ENCODE data around the gene LTBP2.

- TF ChIP-seq, protein P1, sequence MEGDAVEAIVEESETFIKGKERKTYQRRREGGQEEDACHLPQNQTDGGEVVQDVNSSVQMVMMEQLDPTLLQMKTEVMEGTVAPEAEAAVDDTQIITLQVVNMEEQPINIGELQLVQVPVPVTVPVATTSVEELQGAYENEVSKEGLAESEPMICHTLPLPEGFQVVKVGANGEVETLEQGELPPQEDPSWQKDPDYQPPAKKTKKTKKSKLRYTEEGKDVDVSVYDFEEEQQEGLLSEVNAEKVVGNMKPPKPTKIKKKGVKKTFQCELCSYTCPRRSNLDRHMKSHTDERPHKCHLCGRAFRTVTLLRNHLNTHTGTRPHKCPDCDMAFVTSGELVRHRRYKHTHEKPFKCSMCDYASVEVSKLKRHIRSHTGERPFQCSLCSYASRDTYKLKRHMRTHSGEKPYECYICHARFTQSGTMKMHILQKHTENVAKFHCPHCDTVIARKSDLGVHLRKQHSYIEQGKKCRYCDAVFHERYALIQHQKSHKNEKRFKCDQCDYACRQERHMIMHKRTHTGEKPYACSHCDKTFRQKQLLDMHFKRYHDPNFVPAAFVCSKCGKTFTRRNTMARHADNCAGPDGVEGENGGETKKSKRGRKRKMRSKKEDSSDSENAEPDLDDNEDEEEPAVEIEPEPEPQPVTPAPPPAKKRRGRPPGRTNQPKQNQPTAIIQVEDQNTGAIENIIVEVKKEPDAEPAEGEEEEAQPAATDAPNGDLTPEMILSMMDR (IDR thresholded peaks at IDR 0.05; ENCODE audit: control extremely low read depth in 1 of 3, insufficient read depth in 1 of 3, low read depth in 1 of 3, low read length in 3 of 3): peak in 1 of 3 experiments; percentile 12; a peak in 2 of 4 replicates
- no peak for TF ChIP-seq CBX5 (IDR thresholded peaks at IDR 0.05; ENCODE audit: low read depth, low read length)
- no peak for TF ChIP-seq CEBPB (IDR thresholded peaks at IDR 0.05; ENCODE audit: low read depth, low read length)
- no peak for TF ChIP-seq POLR2A (IDR thresholded peaks at IDR 0.05; ENCODE audit: control extremely low read depth in 1 of 2, low read depth in 2 of 2, low read length in 2 of 2)
- TF ChIP-seq JUND (IDR thresholded peaks at IDR 0.05; ENCODE audit: low read length): no peak
- TF ChIP-seq MAX (IDR thresholded peaks at IDR 0.05): no peak
- no peak for TF ChIP-seq POLR2AphosphoS5 (IDR thresholded peaks at IDR 0.05; ENCODE audit: low read depth, low read length)
- TF ChIP-seq SP4 (IDR thresholded peaks at IDR 0.05; ENCODE audit: low read length): no peak
- TF ChIP-seq, protein P2, sequence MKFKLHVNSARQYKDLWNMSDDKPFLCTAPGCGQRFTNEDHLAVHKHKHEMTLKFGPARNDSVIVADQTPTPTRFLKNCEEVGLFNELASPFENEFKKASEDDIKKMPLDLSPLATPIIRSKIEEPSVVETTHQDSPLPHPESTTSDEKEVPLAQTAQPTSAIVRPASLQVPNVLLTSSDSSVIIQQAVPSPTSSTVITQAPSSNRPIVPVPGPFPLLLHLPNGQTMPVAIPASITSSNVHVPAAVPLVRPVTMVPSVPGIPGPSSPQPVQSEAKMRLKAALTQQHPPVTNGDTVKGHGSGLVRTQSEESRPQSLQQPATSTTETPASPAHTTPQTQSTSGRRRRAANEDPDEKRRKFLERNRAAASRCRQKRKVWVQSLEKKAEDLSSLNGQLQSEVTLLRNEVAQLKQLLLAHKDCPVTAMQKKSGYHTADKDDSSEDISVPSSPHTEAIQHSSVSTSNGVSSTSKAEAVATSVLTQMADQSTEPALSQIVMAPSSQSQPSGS (IDR thresholded peaks at IDR 0.05; ENCODE audit: low read length): no peak
- TF ChIP-seq TAF1 (IDR thresholded peaks at IDR 0.05; ENCODE audit: low read depth, low read length): no peak
- TF ChIP-seq CREB1 (IDR thresholded peaks at IDR 0.05): no peak
- no peak for TF ChIP-seq EZH2 (IDR thresholded peaks at IDR 0.05; ENCODE audit: low read depth, low read length, severe bottlenecking)
- no peak for TF ChIP-seq TEAD4 (IDR thresholded peaks at IDR 0.05; ENCODE audit: low read depth, low read length)
- no peak for TF ChIP-seq RFX5 (IDR thresholded peaks at IDR 0.05; ENCODE audit: borderline replicate concordance, low read depth, low read length)
Measured at GRCh38 chr14:74526854-74527585, 85.0 kb downstream of the LTBP2 start.

Data from H1 (cell line).